Endothelial cell of umbilical vein (primary cell): Measurements from ENCODE around the gene NMS. TPM values are rescaled to one million over a fixed set of nuclear protein-coding genes. Genes with fewer than 3 reads are reported as not detected.

Source experiments
- BruUV-seq: library from RNA; stranded (reverse); fragments of 400-500 nt; replicated peaks from 2 replicates; lab custom pipeline; 2021; lab: Mats Ljungman, UMichigan
- CTCF ChIA-PET: fragments of 300-600, 350-600 bp; sonication (Branson Sonifier 250); formaldehyde crosslinking; loops from one replicate; lab custom pipeline; 2021; ENCODE audit warnings: antibody characterized with exemption, inconsistent platforms; lab: Charles Lee
- POLR2A ChIA-PET: fragments of 300-600, 350-600 bp; sonication (Branson Sonifier 250); formaldehyde crosslinking; loops from one replicate; lab custom pipeline; 2021; ENCODE audit warnings: antibody characterized with exemption, inconsistent platforms; lab: Charles Lee
- DNase-seq: peaks from one replicate; pipeline ENCODE4 v3.0.0-alpha.2; 2011; ENCODE audit warnings: low read depth, low spot score
- FAIRE-seq: peaks from 2 replicates; lab custom pipeline; 2011; peaks lifted over from hg19 to GRCh38; lab: Jason Lieb, UNC
- H2AFZ ChIP-seq: 2 replicates; pipeline ENCODE4 v1.6.0; 2012; ENCODE audit warnings: low read depth, low read length, control low read depth, inconsistent platforms
- H3K27ac ChIP-seq: 2 replicates; pipeline ENCODE4 v1.5.1; 2011; ENCODE audit warnings: low read depth, mild to moderate bottlenecking, control low read depth, low read length, moderate library complexity; ENCODE audit not compliant: insufficient read depth
- H3K27me3 ChIP-seq, 2 experiments: 2 replicates each; pipeline versions ENCODE4 v1.6.0 to v1.6.1; 2011; ENCODE audit warnings: low read length in 2 of 2, mixed read lengths in 1 of 2; ENCODE audit not compliant: control insufficient read depth in 2 of 2, insufficient read depth in 2 of 2
- H3K36me3 ChIP-seq, 2 experiments: 2 replicates in 1 of 2; 3 replicates in 1 of 2; pipeline ENCODE4 v1.5.1; 2011; ENCODE audit warnings: low read length in 2 of 2, mild to moderate bottlenecking in 1 of 2, moderate library complexity in 1 of 2; ENCODE audit not compliant: control insufficient read depth in 2 of 2, insufficient read depth in 2 of 2; ENCODE audit errors: extremely low read depth in 1 of 2
- H3K4me1 ChIP-seq: 3 replicates; pipeline ENCODE4 v1.5.1; 2011; ENCODE audit warnings: mild to moderate bottlenecking, low read length; ENCODE audit not compliant: control insufficient read depth, insufficient read depth; ENCODE audit errors: extremely low read depth
- H3K4me2 ChIP-seq: 2 replicates; pipeline ENCODE4 v1.6.1; 2011; ENCODE audit warnings: low read length, control low read depth, mixed read lengths; ENCODE audit not compliant: insufficient read depth
- H3K4me3 ChIP-seq, 3 experiments: fragments of 200-600 bp in 1 of 3; sonication (generic), shearing (Covaris generic) in 1 of 3; replicated peaks in 1 of 3; 2 replicates each; pipeline ENCODE4 v1.5.1; 2011 to 2016; ENCODE audit warnings: control low read depth in 3 of 3, low read length in 3 of 3, mild to moderate bottlenecking in 2 of 3, inconsistent platforms in 1 of 3, low read depth in 1 of 3, moderate library complexity in 1 of 3; ENCODE audit not compliant: insufficient read depth in 1 of 3
- H3K79me2 ChIP-seq: 2 replicates; pipeline ENCODE4 v1.6.0; 2012; ENCODE audit warnings: low read length, inconsistent platforms; ENCODE audit not compliant: control insufficient read depth, insufficient read depth
- H3K9ac ChIP-seq: replicated peaks from 2 replicates; pipeline ENCODE3; 2011; ENCODE audit warnings: low read length, control low read depth; ENCODE audit not compliant: insufficient read depth; ENCODE audit errors: extremely low read depth
- H3K9me1 ChIP-seq: replicated peaks from 3 replicates; pipeline ENCODE4 v1.6.0; 2011; ENCODE audit warnings: mild to moderate bottlenecking, low read length; ENCODE audit not compliant: control insufficient read depth, insufficient read depth; ENCODE audit errors: extremely low read depth
- H3K9me3 ChIP-seq: replicated peaks from 2 replicates; pipeline ENCODE4 v1.5.1; 2012; ENCODE audit warnings: low read length, inconsistent platforms; ENCODE audit not compliant: control insufficient read depth, insufficient read depth
- H4K20me1 ChIP-seq: replicated peaks from 2 replicates; pipeline ENCODE3; 2011; ENCODE audit warnings: mild to moderate bottlenecking, low read length; ENCODE audit not compliant: control insufficient read depth, insufficient read depth; ENCODE audit errors: extremely low read depth
- CTCF ChIP-seq, 2 donors: IDR thresholded peaks; 1 replicate in 1 of 2; 2 replicates in 1 of 2; pipeline ENCODE4 v1.5.1; 2011; ENCODE audit warnings: low read length in 2 of 2, mild to moderate bottlenecking in 2 of 2, moderate library complexity in 2 of 2, control low read depth in 1 of 2, inconsistent platforms in 1 of 2, low read depth in 1 of 2; ENCODE audit not compliant: insufficient read depth in 1 of 2; ENCODE audit errors: extremely low read depth in 1 of 2
- EZH2 ChIP-seq: IDR thresholded peaks from 2 replicates; pipeline ENCODE4 v1.6.1; 2012; ENCODE audit warnings: borderline replicate concordance, low read depth, mild to moderate bottlenecking, moderate library complexity, low read length, inconsistent platforms; ENCODE audit not compliant: severe bottlenecking
- FOS ChIP-seq: IDR thresholded peaks from 2 replicates; pipeline ENCODE4 v1.6.1; 2011; ENCODE audit warnings: mild to moderate bottlenecking, low read length, moderate library complexity, borderline replicate concordance; ENCODE audit not compliant: insufficient read depth
- GATA2 ChIP-seq: IDR thresholded peaks from 2 replicates; pipeline ENCODE4 v1.7.0; 2011; ENCODE audit warnings: low read depth, mild to moderate bottlenecking, moderate library complexity, mixed read lengths, low read length; ENCODE audit not compliant: insufficient read length, insufficient read depth
- JUN ChIP-seq: IDR thresholded peaks from 2 replicates; pipeline ENCODE4 v1.6.1; 2011; ENCODE audit warnings: borderline replicate concordance, low read depth; ENCODE audit not compliant: insufficient read length, insufficient read depth
- MYC ChIP-seq: IDR thresholded peaks from one replicate; pipeline ENCODE4 v1.6.1; 2011; ENCODE audit warnings: mild to moderate bottlenecking, low read depth, low read length
- POLR2A ChIP-seq: IDR thresholded peaks from 2 replicates; pipeline ENCODE4 v1.6.1; 2012; ENCODE audit warnings: low read depth, mild to moderate bottlenecking, control low read depth, low read length
- POLR2AphosphoS5 ChIP-seq: IDR thresholded peaks from 2 replicates; pipeline ENCODE4 v1.6.1; 2012; ENCODE audit warnings: low read depth, mild to moderate bottlenecking, control low read depth, low read length, moderate library complexity; ENCODE audit not compliant: insufficient read depth
- dilution Hi-C: fragments of 300-500 bp; cut with MboI; formaldehyde crosslinking; loops from one replicate; pipeline ENCODE4 v1.15.0; 2019; ENCODE audit warnings: low sequenced_read_pairs; ENCODE audit not compliant: extremely low pct_ligation_motif_present
- intact Hi-C: fragments of 100-400 bp; cut with micrococcal nuclease; formaldehyde crosslinking; loops from one replicate; pipeline ENCODE4 v1.10.0; 2022
- polyA plus RNA-seq, 4 experiments: library from polyadenylated mRNA; depleted of rRNA in 3 of 4; stranded (reverse) in 3 of 4; unstranded in 1 of 4; fragments of >200 nt; gene quantifications; 2 replicates each; pipeline versions ENCODE4 v1.2.1 to v1.2.3, GENCODE V29; 2011 to 2012; ENCODE audit warnings: missing spikeins in 1 of 4
- total RNA-seq: library from RNA; stranded (reverse); gene quantifications from 2 replicates; pipeline ENCODE4 v1.2.3, GENCODE V29; 2021
- TF ChIP-seq, protein P1 (sequence below): IDR thresholded peaks from 2 replicates; pipeline ENCODE4 v1.6.1; 2011; ENCODE audit not compliant: insufficient read depth, insufficient read length

Gene NMS
- total and polyA plus RNA-seq, 2 donors (not counting 3 experiments of a cell fraction or from before 2014, with no cell fraction given) = not detected

GRCh38 chr2:100504542-100504941 lies 34.3 kb downstream of the NMS start:
- DNase-seq (no peak), FAIRE-seq (no peak)
- H3K4me1 ChIP-seq = no peaks in the 10 kb centered on the region
- POLR2A ChIA-PET = no interaction called here
- dilution Hi-C loops (no loop called here), intact Hi-C loops (no loop called here)
- H3K27me3 ChIP-seq = no peaks in the 10 kb centered on the region
- no TSS peak for BruUV-seq
- CTCF ChIA-PET = no interaction called here
- H3K9ac ChIP-seq = no peak overlapping the region
- H3K4me3 ChIP-seq = no peak overlapping the region
- H3K79me2 ChIP-seq = no peaks in the 10 kb centered on the region
- no peaks in the 10 kb centered on the region for H4K20me1 ChIP-seq
- no peak overlapping the region for H3K4me2 ChIP-seq
- no peak overlapping the region for H3K27ac ChIP-seq
- no peaks in the 10 kb centered on the region for H3K9me1 ChIP-seq
- H3K36me3 ChIP-seq = no peaks in the 10 kb centered on the region
- H2AFZ ChIP-seq = no peak overlapping the region
- TF ChIP-seq JUN (no peak), EZH2 (no peak), CTCF (IDR thresholded peaks at IDR 0.05; ENCODE audit: extremely low read depth in 1 of 2, insufficient read depth in 1 of 2, low read depth in 1 of 2, low read length in 2 of 2) (no peak), POLR2AphosphoS5 (no peak)
- TF ChIP-seq, protein P1, sequence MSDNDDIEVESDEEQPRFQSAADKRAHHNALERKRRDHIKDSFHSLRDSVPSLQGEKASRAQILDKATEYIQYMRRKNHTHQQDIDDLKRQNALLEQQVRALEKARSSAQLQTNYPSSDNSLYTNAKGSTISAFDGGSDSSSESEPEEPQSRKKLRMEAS = no peak
- H3K9me3 ChIP-seq = no peaks in the 10 kb centered on the region

GRCh38 chr2:100509066-100509465 lies 38.8 kb downstream of the NMS start:
- no peak for FAIRE-seq
- CTCF ChIA-PET = no interaction called here
- no TSS peak for BruUV-seq

More at GRCh38 chr2:100509066-100509465, 38.8 kb downstream of the NMS start:
- Histone ChIP-seq H3K27me3 (no peaks in the 10 kb centered on the region), H3K27ac (no peak overlapping the region), H2AFZ (no peak overlapping the region), H3K36me3 (no peaks in the 10 kb centered on the region), H3K4me2 (no peak overlapping the region), H3K4me1 (no peaks in the 10 kb centered on the region), H3K9me3 (no peaks in the 10 kb centered on the region), H4K20me1 (no peaks in the 10 kb centered on the region), H3K9me1 (no peaks in the 10 kb centered on the region), H3K9ac (no peak overlapping the region), H3K4me3 (no peak overlapping the region), H3K79me2 (no peaks in the 10 kb centered on the region)
- DNase-seq = no peak
- dilution Hi-C loops (no loop called here), intact Hi-C loops (no loop called here)
- no peak for TF ChIP-seq EZH2
- TF ChIP-seq GATA2 = no peak
- no peak for TF ChIP-seq CTCF (IDR thresholded peaks at IDR 0.05; ENCODE audit: extremely low read depth in 1 of 2, insufficient read depth in 1 of 2, low read depth in 1 of 2, low read length in 2 of 2)
- TF ChIP-seq POLR2AphosphoS5 = no peak
- TF ChIP-seq POLR2A = no peak
- no peak for TF ChIP-seq JUN
- TF ChIP-seq, protein P1 = no peak
- no peak for TF ChIP-seq MYC
- TF ChIP-seq FOS = no peak
- POLR2A ChIA-PET = no interaction called here
